Measurements from ENCODE around the gene PPP1R9A. TPM values are rescaled to one million over a fixed set of nuclear protein-coding genes. Genes with fewer than 3 reads are reported as not detected.

Gene PPP1R9A
- polyA plus RNA-seq, 1 donor from 2014 or later: 52.8 TPM

DNA sequence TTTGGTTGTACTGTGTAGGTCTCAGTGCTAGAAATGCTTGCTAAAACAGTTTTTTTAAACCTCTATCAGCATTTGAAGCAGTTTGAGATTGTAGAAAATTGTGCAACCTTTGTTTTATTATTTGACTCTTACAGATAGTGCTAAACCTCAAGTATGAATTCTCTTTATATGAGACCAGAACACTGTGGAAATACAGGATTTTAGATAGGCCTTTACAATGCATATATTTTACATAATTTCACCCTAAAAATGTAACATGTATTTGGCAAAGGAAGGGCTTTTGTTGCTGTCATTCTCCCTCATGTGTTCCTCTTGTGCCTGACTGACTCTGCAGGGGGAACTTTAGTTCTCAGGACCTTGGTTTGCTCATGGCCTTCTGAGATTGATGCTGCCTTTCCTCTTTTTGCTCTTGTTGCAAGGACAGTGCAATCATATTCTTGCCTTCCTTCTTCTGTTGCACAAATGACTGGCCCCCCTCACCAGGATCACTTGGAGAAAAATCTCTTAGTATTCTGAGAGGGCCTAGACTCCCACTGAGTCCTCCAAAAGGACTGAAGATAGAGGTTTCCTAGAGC is 188.7 kb downstream of the PPP1R9A start:
- Histone ChIP-seq H3K9ac (ENCODE audit: low read length) (no peak overlapping the region), H3K4me2 (ENCODE audit: low read length) (no peak overlapping the region), H3K27ac (ENCODE audit: low read length) (no peak overlapping the region), H2AFZ (ENCODE audit: low read depth, low read length) (no peak overlapping the region), H3K79me2 (replicated peaks; ENCODE audit: insufficient read depth, low read length) (no peaks in the 10 kb centered on the region), H3K9me2 (ENCODE audit: insufficient read depth, low read length) (no peaks in the 10 kb centered on the region), H3K27me3 (ENCODE audit: insufficient read depth, low read depth, low read length) (no peaks in the 10 kb centered on the region), H3F3A (ENCODE audit: insufficient read depth, low read length, poor library complexity, severe bottlenecking) (no peaks in the 10 kb centered on the region), H3K9me3 (ENCODE audit: low read length) (no peaks in the 10 kb centered on the region), H3K4me3 (ENCODE audit: low read length) (no peak overlapping the region), H4K20me1 (ENCODE audit: insufficient read depth) (no peaks in the 10 kb centered on the region), H3K36me3 (ENCODE audit: insufficient read depth, low read length) (no peaks in the 10 kb centered on the region)
- TF ChIP-seq SMC3 (conservative IDR thresholded peaks at IDR 0.05; ENCODE audit: poor library complexity): no peak
- no peak for TF ChIP-seq POLR2AphosphoS5 (IDR thresholded peaks at IDR 0.05)
- TF ChIP-seq EZH2 (IDR thresholded peaks at IDR 0.05; ENCODE audit: borderline replicate concordance, insufficient read depth, low read length, poor library complexity, severe bottlenecking): no peak
- no peak for TF ChIP-seq TAF1 (IDR thresholded peaks at IDR 0.05; ENCODE audit: low read depth)
- TF ChIP-seq MXI1 (conservative IDR thresholded peaks at IDR 0.05; ENCODE audit: poor library complexity, severe bottlenecking): no peak
- no peak for TF ChIP-seq EP300 (conservative IDR thresholded peaks at IDR 0.05; ENCODE audit: poor library complexity, severe bottlenecking)

DNA sequence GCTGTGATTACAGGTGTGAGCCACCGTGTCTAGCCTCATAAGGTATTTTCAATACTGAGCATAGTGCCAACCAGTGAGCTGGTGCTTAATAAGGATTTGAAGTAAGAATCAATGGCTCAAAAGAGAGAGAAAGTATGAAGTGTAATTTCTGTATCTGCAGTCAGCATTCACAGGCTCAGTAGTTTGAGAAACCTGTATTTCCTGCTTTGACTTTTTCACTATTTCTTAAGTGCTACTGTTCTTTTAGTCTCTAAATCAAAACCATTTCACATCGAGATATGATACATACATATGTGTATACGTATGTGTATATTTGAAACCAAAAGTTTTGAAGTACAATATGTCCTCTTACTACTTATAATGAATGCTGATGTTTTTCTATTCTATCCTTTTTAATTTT is 189.9 kb downstream of the PPP1R9A start:
- H3K4me3 ChIP-seq (ENCODE audit: low read length): no peak overlapping the region
- no peak for TF ChIP-seq RAD21 (conservative IDR thresholded peaks at IDR 0.05)
- TF ChIP-seq POLR2AphosphoS5 (IDR thresholded peaks at IDR 0.05): no peak
- TF ChIP-seq, protein P1, sequence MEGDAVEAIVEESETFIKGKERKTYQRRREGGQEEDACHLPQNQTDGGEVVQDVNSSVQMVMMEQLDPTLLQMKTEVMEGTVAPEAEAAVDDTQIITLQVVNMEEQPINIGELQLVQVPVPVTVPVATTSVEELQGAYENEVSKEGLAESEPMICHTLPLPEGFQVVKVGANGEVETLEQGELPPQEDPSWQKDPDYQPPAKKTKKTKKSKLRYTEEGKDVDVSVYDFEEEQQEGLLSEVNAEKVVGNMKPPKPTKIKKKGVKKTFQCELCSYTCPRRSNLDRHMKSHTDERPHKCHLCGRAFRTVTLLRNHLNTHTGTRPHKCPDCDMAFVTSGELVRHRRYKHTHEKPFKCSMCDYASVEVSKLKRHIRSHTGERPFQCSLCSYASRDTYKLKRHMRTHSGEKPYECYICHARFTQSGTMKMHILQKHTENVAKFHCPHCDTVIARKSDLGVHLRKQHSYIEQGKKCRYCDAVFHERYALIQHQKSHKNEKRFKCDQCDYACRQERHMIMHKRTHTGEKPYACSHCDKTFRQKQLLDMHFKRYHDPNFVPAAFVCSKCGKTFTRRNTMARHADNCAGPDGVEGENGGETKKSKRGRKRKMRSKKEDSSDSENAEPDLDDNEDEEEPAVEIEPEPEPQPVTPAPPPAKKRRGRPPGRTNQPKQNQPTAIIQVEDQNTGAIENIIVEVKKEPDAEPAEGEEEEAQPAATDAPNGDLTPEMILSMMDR (IDR thresholded peaks at IDR 0.05; ENCODE audit: poor library complexity, severe bottlenecking): no peak
- TF ChIP-seq MXI1 (conservative IDR thresholded peaks at IDR 0.05; ENCODE audit: poor library complexity, severe bottlenecking): no peak
- TF ChIP-seq EZH2 (IDR thresholded peaks at IDR 0.05; ENCODE audit: borderline replicate concordance, insufficient read depth, low read length, poor library complexity, severe bottlenecking): no peak
- TF ChIP-seq TAF1 (IDR thresholded peaks at IDR 0.05; ENCODE audit: low read depth): no peak
- TF ChIP-seq, protein P2, sequence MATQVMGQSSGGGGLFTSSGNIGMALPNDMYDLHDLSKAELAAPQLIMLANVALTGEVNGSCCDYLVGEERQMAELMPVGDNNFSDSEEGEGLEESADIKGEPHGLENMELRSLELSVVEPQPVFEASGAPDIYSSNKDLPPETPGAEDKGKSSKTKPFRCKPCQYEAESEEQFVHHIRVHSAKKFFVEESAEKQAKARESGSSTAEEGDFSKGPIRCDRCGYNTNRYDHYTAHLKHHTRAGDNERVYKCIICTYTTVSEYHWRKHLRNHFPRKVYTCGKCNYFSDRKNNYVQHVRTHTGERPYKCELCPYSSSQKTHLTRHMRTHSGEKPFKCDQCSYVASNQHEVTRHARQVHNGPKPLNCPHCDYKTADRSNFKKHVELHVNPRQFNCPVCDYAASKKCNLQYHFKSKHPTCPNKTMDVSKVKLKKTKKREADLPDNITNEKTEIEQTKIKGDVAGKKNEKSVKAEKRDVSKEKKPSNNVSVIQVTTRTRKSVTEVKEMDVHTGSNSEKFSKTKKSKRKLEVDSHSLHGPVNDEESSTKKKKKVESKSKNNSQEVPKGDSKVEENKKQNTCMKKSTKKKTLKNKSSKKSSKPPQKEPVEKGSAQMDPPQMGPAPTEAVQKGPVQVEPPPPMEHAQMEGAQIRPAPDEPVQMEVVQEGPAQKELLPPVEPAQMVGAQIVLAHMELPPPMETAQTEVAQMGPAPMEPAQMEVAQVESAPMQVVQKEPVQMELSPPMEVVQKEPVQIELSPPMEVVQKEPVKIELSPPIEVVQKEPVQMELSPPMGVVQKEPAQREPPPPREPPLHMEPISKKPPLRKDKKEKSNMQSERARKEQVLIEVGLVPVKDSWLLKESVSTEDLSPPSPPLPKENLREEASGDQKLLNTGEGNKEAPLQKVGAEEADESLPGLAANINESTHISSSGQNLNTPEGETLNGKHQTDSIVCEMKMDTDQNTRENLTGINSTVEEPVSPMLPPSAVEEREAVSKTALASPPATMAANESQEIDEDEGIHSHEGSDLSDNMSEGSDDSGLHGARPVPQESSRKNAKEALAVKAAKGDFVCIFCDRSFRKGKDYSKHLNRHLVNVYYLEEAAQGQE (IDR thresholded peaks at IDR 0.05; ENCODE audit: borderline replicate concordance): no peak
- TF ChIP-seq SMC3 (conservative IDR thresholded peaks at IDR 0.05; ENCODE audit: poor library complexity): no peak
- no peak for TF ChIP-seq EP300 (conservative IDR thresholded peaks at IDR 0.05; ENCODE audit: poor library complexity, severe bottlenecking)
- no peaks in the 10 kb centered on the region for H3K27me3 ChIP-seq (ENCODE audit: insufficient read depth, low read depth, low read length)
- H3K4me2 ChIP-seq (ENCODE audit: low read length): no peak overlapping the region
- H3K9me3 ChIP-seq (ENCODE audit: low read length): no peaks in the 10 kb centered on the region
- no peak overlapping the region for H3K27ac ChIP-seq (ENCODE audit: low read length)
- no peaks in the 10 kb centered on the region for H3K36me3 ChIP-seq (ENCODE audit: insufficient read depth, low read length)
- no peak overlapping the region for H3K9ac ChIP-seq (ENCODE audit: low read length)
- H2AFZ ChIP-seq (ENCODE audit: low read depth, low read length): no peak overlapping the region
- no peaks in the 10 kb centered on the region for H3F3A ChIP-seq (ENCODE audit: insufficient read depth, low read length, poor library complexity, severe bottlenecking)
- H4K20me1 ChIP-seq (ENCODE audit: insufficient read depth): no peaks in the 10 kb centered on the region
- no peaks in the 10 kb centered on the region for H3K9me2 ChIP-seq (ENCODE audit: insufficient read depth, low read length)
- H3K79me2 ChIP-seq (replicated peaks; ENCODE audit: insufficient read depth, low read length): no peaks in the 10 kb centered on the region

Data from neural cell (in vitro differentiated cells).